Large intestine (tissue), 3 donors: ENCODE data around the gene PPP1R16B. TPM values are rescaled to one million over a fixed set of nuclear protein-coding genes. Genes with fewer than 3 reads are reported as not detected.

Experiments used
- DNase-seq, 2 donors: peaks; one replicate each; pipeline versions ENCODE4 v3.0.0 to v3.0.0-alpha.2; 2013
- H3K27ac ChIP-seq: one replicate; pipeline ENCODE4 v1.5.1; 2013; ENCODE audit warnings: low read length
- H3K27me3 ChIP-seq: 2 replicates; pipeline ENCODE4 v1.6.1; 2013; ENCODE audit warnings: low read length; ENCODE audit not compliant: control insufficient read depth, insufficient read depth
- H3K36me3 ChIP-seq: 2 replicates; pipeline ENCODE4 v1.6.1; 2013; ENCODE audit warnings: low read length; ENCODE audit not compliant: control insufficient read depth, insufficient read depth
- H3K4me1 ChIP-seq: one replicate; pipeline ENCODE4 v1.6.1; 2013; ENCODE audit warnings: low read length; ENCODE audit not compliant: control insufficient read depth, insufficient read depth
- H3K4me3 ChIP-seq: one replicate; pipeline ENCODE4 v1.5.1; 2013; ENCODE audit warnings: low read length
- H3K9me3 ChIP-seq: one replicate; pipeline ENCODE4 v1.6.1; 2013; ENCODE audit warnings: mild to moderate bottlenecking, low read depth, low read length, moderate library complexity; ENCODE audit not compliant: control insufficient read depth
- WGBS: methylation state at CpG from one replicate; pipeline ENCODE4 v1.1.5; 2013; ENCODE audit warnings: low lambda C conversion rate; ENCODE audit not compliant: insufficient coverage; 5-methylcytosine and 5-hydroxymethylcytosine counted together
- polyA plus RNA-seq: library from polyadenylated mRNA; unstranded; fragments of 120-200 nt; gene quantifications from one replicate; pipeline ENCODE4 v1.2.1, GENCODE V29; 2013

The PPP1R16B gene
- polyA plus RNA-seq, 1 donor: 3.5 TPM

GRCh38 chr20:38965264-38965663 lies 159.8 kb downstream of the PPP1R16B start:
- no peak for DNase-seq
- Histone ChIP-seq H3K4me3 (no peak overlapping the region), H3K36me3 (peaks cover 5% of the 10 kb centered on the region), H3K27ac (no peak overlapping the region), H3K9me3 (no peaks in the 10 kb centered on the region), H3K27me3 (no peaks in the 10 kb centered on the region), H3K4me1 (peaks cover 17% of the 10 kb centered on the region)

GRCh38 chr20:38968090-38968489 lies 162.6 kb downstream of the PPP1R16B start:
- Histone ChIP-seq H3K9me3 (no peaks in the 10 kb centered on the region), H3K4me1 (peaks cover 17% of the 10 kb centered on the region), H3K27ac (no peak overlapping the region), H3K27me3 (no peaks in the 10 kb centered on the region), H3K4me3 (no peak overlapping the region), H3K36me3 (peaks cover 13% of the 10 kb centered on the region)
- DNase-seq: no peak
- 100% methylated on average over 1 of the region's 6 CpGs for WGBS

- peak; percentile 79 to 93 for DNase-seq
- WGBS: no CpG with 5 or more reads among the region's 4 CpGs
- no peaks in the 10 kb centered on the region for H3K27me3 ChIP-seq
- peaks cover 17% of the 10 kb centered on the region for H3K4me1 ChIP-seq
- no peak overlapping the region for H3K4me3 ChIP-seq
- H3K9me3 ChIP-seq: no peaks in the 10 kb centered on the region
- H3K27ac ChIP-seq: peak overlapping the region; percentile 40
- H3K36me3 ChIP-seq: peaks cover 15% of the 10 kb centered on the region
Observed at GRCh38 chr20:38969708-38970107, 164.2 kb downstream of the PPP1R16B start.

GRCh38 chr20:38970302-38970701 lies 164.8 kb downstream of the PPP1R16B start:
- Histone ChIP-seq H3K36me3 (peaks cover 15% of the 10 kb centered on the region), H3K4me3 (no peak overlapping the region), H3K4me1 (peaks cover 17% of the 10 kb centered on the region), H3K27me3 (no peaks in the 10 kb centered on the region), H3K9me3 (no peaks in the 10 kb centered on the region), H3K27ac (peak overlapping the region; percentile 40)
- no peak for DNase-seq
- WGBS: no CpG with 5 or more reads among the region's 1 CpG

Other genes starting within 250 kb of the PPP1R16B start
- not detected for gene ADIG, start 224.5 kb upstream of the PPP1R16B start, polyA plus RNA-seq
- not detected for gene ARHGAP40, start 203.9 kb upstream of the PPP1R16B start, polyA plus RNA-seq
- gene SLC32A1, start 81.2 kb upstream of the PPP1R16B start, polyA plus RNA-seq: 0.03 TPM
- 7.8 TPM for gene ACTR5, start 57.2 kb upstream of the PPP1R16B start, polyA plus RNA-seq
- 7.8 TPM for gene FAM83D, start 120.7 kb downstream of the PPP1R16B start, polyA plus RNA-seq
- 11.6 TPM for gene DHX35, start 156.6 kb downstream of the PPP1R16B start, polyA plus RNA-seq